Measurements from ENCODE around the gene NAV2.

DNA sequence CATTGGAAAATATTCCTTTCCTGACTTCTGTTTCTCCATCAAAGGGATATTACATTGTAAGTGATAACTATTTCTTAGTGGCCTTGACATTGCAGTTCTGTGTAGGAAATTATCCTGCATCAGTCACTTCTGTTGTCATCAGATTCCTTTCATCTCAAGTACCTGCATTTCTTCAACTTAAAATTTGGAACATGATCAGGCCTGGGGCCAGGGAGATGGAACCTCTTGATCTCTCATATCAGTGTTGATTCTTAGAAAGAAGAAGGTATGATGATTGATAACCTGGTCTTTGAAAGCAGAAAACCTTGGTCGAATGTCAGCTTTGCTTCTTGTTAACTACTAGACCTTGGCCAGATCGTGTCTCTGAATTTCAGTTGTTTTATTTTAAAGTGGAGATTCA lies 93.6 kb downstream of the NAV2 start:
- no peak for TF ChIP-seq POLR2AphosphoS5 (IDR thresholded peaks at IDR 0.05; ENCODE audit: low read depth, low read length)
- TF ChIP-seq, protein P1, sequence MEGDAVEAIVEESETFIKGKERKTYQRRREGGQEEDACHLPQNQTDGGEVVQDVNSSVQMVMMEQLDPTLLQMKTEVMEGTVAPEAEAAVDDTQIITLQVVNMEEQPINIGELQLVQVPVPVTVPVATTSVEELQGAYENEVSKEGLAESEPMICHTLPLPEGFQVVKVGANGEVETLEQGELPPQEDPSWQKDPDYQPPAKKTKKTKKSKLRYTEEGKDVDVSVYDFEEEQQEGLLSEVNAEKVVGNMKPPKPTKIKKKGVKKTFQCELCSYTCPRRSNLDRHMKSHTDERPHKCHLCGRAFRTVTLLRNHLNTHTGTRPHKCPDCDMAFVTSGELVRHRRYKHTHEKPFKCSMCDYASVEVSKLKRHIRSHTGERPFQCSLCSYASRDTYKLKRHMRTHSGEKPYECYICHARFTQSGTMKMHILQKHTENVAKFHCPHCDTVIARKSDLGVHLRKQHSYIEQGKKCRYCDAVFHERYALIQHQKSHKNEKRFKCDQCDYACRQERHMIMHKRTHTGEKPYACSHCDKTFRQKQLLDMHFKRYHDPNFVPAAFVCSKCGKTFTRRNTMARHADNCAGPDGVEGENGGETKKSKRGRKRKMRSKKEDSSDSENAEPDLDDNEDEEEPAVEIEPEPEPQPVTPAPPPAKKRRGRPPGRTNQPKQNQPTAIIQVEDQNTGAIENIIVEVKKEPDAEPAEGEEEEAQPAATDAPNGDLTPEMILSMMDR (IDR thresholded peaks at IDR 0.05) = no peak
